ENCODE results near the gene UBC. TPM values are rescaled to one million over a fixed set of nuclear protein-coding genes. Genes with fewer than 3 reads are reported as not detected.
"Not testable (repeated sequence)": the region's sequence is repeated elsewhere in the genome, so short reads cannot be mapped to it uniquely, and the experiment has no call there.

Gene UBC
- total RNA-seq, 2 experiments from 2014 or later, result 963 to 1,010 TPM

- POLR2A ChIA-PET, result no interaction called here
- H3K27me3 Mint-ChIP-seq, result no peaks in the 10 kb centered on the region
- no peak overlapping the region for H3K27ac Mint-ChIP-seq
- intact Hi-C loops (cut with micrococcal nuclease), result no loop called here
- no peaks in the 10 kb centered on the region for H3K36me3 Mint-ChIP-seq (ENCODE audit: low read depth)
- H3K4me1 Mint-ChIP-seq (ENCODE audit: low read depth), result peaks cover 15% of the 10 kb centered on the region
- ATAC-seq, result no peak
- no peak for DNase-seq
- no peaks in the 10 kb centered on the region for H3K9me3 Mint-ChIP-seq
- CTCF ChIA-PET, result interaction anchor here (1.1 to 4.0 kb wide), 2 partner anchors 16 to 38 kb away, joined by 4 to 19 read pairs; no protein-coding TSS in a partner anchor
- no peak for TF ChIP-seq CTCF (IDR thresholded peaks at IDR 0.05)
- H3K4me3 Mint-ChIP-seq, result no peak overlapping the region
These were observed 11.5 kb downstream of the UBC start for GRCh38 chr12:124902916-124903315.

GRCh38 chr12:124901003-124901402, 13.4 kb downstream of the UBC start:
- H3K27ac Mint-ChIP-seq, result no peak overlapping the region
- H3K9me3 Mint-ChIP-seq, result no peaks in the 10 kb centered on the region
- H3K4me1 Mint-ChIP-seq (ENCODE audit: low read depth), result peaks cover 11% of the 10 kb centered on the region
- intact Hi-C loops (cut with micrococcal nuclease), result no loop called here
- no peak overlapping the region for H3K4me3 Mint-ChIP-seq
- H3K27me3 Mint-ChIP-seq, result no peaks in the 10 kb centered on the region
- TF ChIP-seq CTCF (IDR thresholded peaks at IDR 0.05), result no peak
- ATAC-seq (no peak), DNase-seq (no peak)
- no peaks in the 10 kb centered on the region for H3K36me3 Mint-ChIP-seq (ENCODE audit: low read depth)
- ChIA-PET CTCF (interaction anchor here (1.2 to 4.0 kb wide), 3 partner anchors 13 to 39 kb away, joined by 3 to 19 read pairs (median 3); no protein-coding TSS in a partner anchor), POLR2A (interaction anchor here (1.1 to 1.6 kb wide), 2 partner anchors 13 to 39 kb away, joined by 3 to 7 read pairs; partner anchors contain the start of gene UBC)

- H3K27ac Mint-ChIP-seq; intact Hi-C loops (cut with micrococcal nuclease); H3K9me3 Mint-ChIP-seq; ATAC-seq; H3K36me3 Mint-ChIP-seq (ENCODE audit: low read depth); H3K4me3 Mint-ChIP-seq; H3K27me3 Mint-ChIP-seq; POLR2A ChIA-PET; DNase-seq: not testable (repeated sequence)
- CTCF ChIA-PET, result interaction anchor here (1.2 to 4.0 kb wide), 4 partner anchors 12 to 40 kb away, joined by 3 to 19 read pairs (median 3); no protein-coding TSS in a partner anchor
- peaks cover 11% of the 10 kb centered on the region for H3K4me1 Mint-ChIP-seq (ENCODE audit: low read depth)
These were observed 14.1 kb downstream of the UBC start for GRCh38 chr12:124900345-124900795.

- no peak for TF ChIP-seq CTCF (IDR thresholded peaks at IDR 0.05)
- no peak for DNase-seq
- Mint-ChIP-seq H3K27me3 (no peaks in the 10 kb centered on the region), H3K4me1 (ENCODE audit: low read depth) (peaks cover 11% of the 10 kb centered on the region), H3K9me3 (no peaks in the 10 kb centered on the region), H3K27ac (no peak overlapping the region), H3K36me3 (ENCODE audit: low read depth) (no peaks in the 10 kb centered on the region), H3K4me3 (no peak overlapping the region)
- ATAC-seq, result no peak
- POLR2A ChIA-PET, result no interaction called here
- CTCF ChIA-PET, result no interaction called here
- intact Hi-C loops (cut with micrococcal nuclease), result loop anchor here (10.0 kb wide), 1 partner anchor 124 kb away; no protein-coding TSS in a partner anchor
These were observed 15.5 kb downstream of the UBC start for GRCh38 chr12:124898923-124899294.

- POLR2A ChIA-PET, result no interaction called here
- peak; percentile 71 for TF ChIP-seq CTCF (IDR thresholded peaks at IDR 0.05)
- Mint-ChIP-seq H3K4me3 (peak overlapping the region; percentile 3), H3K4me1 (ENCODE audit: low read depth) (peaks cover 11% of the 10 kb centered on the region), H3K27ac (no peak overlapping the region), H3K9me3 (no peaks in the 10 kb centered on the region), H3K36me3 (ENCODE audit: low read depth) (no peaks in the 10 kb centered on the region), H3K27me3 (no peaks in the 10 kb centered on the region)
- peak; percentile 82 for DNase-seq
- intact Hi-C loops (cut with micrococcal nuclease), result loop anchor here (10.0 kb wide), 1 partner anchor 124 kb away; no protein-coding TSS in a partner anchor
- ATAC-seq, result peak; percentile 92
- CTCF ChIA-PET, result no interaction called here
These were observed 16.1 kb downstream of the UBC start for GRCh38 chr12:124898200-124898922.
